Myocyte (in vitro differentiated cells): Measurements from ENCODE around the gene VWA3B. TPM values are rescaled to one million over a fixed set of nuclear protein-coding genes. Genes with fewer than 3 reads are reported as not detected.
"Not testable (repeated sequence)": the region's sequence is repeated elsewhere in the genome, so short reads cannot be mapped to it uniquely, and the experiment has no call there.

Experiments
- DNase-seq: peaks from one replicate; pipeline ENCODE4 v3.0.0-alpha.2; 2012; ENCODE audit warnings: low read depth
- total RNA-seq: library from RNA; depleted of rRNA; stranded (reverse); fragments of >200 nt; gene quantifications from 2 replicates; pipeline ENCODE4 v1.2.3, GENCODE V29; 2014

VWA3B gene
- total RNA-seq, 1 donor from 2014 or later: not detected

DNA sequence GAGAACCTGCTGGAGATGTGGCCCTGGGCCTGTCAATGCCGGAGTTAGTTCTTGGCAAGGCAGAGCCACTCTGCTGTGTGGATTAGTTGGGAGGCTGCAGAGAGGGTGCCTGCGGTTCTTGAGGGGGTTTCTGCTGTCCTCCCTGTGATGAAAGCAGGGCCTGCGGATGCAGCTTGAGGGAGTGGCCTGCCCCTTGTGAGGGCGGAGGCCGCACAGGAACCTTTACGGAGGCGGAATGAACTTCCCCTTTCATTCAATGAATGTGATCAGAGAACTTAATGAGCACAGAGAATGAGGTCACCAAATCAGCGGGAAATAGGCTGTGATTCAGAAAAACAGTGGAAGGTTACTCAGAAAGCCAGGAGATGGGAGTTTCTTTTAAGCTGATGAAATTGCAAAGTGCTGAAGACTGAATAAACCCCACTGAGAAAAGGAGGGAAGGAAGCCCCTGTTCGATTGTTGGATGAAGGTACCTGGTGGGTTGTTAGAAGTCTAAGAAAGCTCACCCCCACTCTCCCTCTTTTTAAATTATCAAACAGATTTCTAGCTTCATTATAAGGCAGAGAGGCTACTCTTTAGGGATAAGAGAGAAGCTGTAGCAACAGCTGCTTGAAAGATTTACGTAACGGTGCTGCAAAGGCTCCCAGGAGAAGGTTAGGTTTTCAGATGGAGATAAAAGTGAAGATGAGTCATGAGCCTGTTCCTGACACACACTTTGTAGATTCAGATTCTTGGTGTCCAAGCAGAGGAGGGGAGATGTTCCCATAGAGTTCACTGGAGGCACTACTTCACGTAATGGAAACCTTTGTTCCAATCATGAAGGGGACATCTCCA lies 47.4 kb downstream of the VWA3B start:
- peak; percentile 35 for DNase-seq

DNA sequence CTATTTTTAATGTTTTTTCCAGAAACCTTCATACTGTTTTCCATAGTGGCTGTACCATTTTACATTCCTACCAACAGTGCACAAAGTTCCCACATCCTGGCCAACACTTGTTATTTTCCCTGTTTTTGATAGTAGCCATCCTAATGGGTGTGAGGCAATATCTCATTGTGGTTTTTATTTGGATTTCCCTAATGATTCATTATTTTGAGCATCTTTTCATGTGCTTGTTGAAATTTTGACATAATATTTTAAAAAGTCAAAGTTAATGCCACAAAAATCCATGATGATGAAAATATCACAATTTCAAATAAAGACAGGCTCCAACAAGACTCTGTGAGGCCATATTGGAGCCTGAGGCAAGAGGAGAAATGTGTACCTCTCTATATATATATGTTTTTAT lies 50.2 kb downstream of the VWA3B start:
- no peak for DNase-seq

DNA sequence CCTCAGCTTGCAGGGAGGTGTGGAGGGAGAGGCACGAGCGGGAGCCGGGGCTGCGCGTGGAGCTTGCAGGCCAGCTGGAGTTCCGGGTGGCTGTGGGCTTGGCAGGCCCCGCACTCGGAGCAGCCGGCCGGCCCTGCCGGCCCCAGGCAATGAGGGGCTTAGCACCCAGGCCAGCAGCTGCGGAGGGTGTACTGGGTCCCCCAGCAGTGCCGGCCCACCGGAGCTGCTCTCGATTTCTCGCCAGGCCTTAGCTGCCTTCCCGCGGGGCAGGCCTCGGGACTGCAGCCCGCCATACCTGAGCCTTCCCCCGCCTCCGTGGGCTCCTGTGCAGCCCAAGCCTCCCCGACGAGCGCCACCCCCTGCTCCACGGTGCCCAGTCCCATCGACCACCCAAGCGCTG lies 52.0 kb downstream of the VWA3B start:
- not testable (repeated sequence) for DNase-seq

DNA sequence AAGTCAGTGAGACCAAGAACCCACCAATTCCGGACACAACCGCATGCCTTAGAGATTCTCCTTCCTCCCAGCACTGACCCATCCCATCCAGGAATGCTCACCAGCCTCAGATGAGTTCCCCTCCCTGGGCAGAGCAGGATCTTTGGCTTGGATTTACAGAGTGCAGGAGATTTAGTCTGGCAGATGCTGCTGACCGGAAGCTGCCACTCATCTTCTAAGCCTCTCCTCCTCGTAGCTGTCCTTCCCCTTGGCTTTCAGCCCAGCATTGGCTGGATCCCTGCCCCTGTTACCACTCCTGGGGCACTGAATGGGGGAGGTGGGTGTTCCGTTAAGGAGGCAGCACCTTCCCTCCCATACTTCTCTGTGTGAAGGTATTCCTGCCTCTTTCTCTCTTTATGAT lies 53.2 kb downstream of the VWA3B start:
- DNase-seq: peak; percentile 60

DNA sequence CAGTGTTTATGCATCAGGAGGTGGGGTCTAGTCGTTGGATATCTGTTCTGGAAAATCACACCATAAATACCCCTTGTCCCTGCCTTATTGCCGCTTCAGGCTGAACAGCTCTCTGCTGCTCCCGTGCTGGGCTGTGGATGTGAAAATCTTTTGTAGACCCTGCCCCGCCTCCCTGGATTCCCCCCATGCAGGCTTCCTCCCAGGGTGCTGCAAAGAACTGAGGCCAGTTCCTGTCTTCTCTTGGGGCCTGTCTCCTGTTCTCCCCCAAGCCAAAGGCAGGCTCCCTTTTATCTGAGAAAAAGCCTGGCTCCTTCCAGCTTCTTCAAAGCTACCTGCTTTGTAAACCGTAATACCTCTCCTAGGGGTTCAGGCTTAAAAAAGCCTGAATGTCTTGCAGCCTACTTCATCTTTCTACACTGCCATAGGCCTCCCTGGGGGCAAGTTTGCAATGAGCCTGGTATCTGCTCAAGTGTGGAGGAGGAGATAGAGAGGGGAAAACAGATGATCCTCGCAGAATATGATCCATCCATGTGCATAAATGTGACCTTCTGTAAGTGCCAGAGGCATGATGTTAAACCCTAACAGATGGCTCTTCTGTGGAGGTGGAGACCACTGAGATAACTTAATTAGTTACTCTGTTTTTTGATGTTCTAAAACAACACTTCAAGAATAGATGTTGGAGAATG lies 55.3 kb downstream of the VWA3B start:
- DNase-seq: no peak

DNA sequence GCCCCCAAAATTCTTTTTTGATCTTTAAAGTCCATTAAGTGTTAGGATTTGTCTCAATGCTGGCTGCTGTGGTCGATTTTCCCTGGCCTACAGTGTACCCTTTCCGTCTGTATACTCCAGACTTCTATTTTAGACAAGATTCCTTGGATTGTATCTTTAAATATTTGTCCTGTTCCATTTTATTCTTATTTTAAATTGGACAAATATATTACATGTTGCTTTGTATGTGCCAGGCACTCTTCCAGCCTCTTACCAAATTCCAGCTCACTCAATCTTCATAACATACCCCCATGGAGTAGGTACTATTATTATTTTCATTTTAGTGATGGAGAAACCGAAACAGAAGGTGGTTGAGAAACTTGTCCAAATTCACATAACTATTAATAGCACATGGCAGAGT lies 58.1 kb downstream of the VWA3B start:
- no peak for DNase-seq

DNA sequence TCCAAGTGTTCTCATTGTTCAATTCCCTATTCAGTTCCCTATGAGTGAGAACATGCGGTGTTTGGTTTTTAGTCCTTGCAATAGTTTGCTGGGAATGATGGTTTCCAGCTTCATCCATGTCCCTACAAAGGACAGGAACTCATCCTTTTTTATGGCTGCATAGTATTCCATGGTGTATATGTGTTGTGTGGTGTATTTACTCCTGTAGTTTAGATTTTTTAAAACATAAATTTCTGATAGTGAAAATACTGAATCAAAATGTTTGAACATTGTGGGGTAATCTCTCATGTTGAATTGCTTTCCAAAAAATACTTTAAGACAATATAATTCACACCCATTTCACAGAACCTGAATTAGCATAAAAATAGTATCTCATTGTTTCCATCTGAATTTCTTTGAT lies 60.9 kb downstream of the VWA3B start:
- DNase-seq: not testable (repeated sequence)

DNA sequence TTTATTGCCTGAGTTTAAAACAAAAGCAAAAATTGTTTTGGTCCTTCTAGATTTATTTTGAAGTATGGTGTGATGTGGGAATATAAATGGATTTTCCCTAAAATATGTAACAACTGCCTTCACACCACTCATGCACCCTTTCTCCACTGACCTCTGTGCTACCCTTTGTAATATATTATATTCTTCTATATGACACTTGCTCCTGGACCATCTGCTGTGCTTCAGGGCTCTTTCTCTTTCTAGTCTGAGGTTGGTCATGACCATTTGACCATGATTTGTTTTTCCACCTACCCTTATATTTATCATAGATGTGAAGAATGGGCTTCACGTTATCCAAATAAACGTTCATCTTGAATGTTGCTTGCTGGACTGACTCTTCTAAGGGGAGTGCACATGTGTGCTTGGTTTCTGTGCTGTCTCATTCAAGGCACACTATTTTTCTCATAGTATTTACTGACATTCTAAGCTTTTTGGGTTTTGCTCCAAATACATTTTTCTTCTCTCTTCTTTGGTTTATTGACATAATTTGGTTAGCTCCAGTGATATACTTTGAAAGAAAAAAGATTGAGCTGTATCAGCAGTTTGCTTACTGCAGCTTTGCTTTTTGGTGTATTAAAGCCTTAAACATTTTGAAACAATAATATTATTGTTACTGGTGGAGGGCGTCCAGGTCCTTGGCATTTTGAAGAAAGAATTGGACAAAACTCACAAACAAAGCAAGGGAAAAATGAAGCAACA lies 61.8 kb downstream of the VWA3B start:
- no peak for DNase-seq

DNA sequence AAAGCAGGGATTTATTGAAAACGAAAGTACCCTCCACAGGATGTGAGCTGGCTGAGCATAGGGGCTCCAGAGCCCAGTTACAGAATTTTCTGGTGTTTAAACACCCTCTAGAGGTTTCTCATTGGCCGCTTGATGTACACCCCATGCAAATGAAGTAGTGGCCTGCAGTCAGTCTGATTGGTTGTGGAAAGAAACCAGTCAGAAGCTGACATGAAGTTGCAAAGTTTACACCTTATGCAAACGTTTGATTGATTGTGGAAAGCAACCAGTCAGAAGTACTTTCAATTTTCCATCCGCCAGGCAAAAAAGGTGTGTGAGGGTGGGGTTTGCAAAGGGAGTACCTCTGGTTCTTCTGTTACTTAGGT lies 62.3 kb downstream of the VWA3B start:
- peak; percentile 43 for DNase-seq

DNA sequence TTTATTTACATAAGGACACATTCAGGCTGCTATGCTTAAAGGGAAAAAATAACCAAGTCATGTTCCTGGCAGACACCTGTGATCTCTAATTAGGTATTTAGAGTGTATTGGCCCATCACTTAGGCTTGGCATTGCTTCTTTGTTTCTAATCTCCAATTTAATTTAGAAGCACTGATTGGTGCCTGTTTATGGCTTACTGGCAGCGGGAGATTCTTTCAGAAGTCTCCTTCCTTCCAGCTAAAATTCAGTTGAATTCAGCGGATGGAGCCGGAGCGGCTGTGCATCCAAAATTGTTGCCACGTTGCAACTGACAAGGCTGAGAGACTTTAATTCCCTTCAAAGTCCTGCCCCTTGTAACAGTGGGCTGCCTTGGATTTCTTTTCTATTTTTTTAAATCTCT lies 66.5 kb downstream of the VWA3B start:
- DNase-seq: no peak

DNA sequence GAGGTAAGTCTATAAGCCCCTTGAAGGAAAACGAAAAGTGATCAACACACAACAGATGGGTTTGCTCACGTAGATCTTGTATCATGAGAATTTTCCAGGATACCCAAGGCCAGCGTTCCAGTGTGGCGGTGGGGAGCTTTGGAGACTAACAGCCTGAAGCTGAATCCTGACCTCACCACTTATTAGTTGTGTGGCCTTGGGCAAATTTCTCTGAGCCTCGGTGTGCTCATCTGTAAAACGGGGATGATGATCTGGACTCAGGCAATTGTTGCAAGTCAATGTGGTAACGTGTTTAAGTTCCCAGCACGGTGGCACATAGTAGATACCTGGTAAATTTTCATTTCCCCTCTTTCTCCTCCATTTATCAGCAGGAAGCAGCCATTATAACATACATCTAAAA lies 68.3 kb downstream of the VWA3B start:
- no peak for DNase-seq

DNA sequence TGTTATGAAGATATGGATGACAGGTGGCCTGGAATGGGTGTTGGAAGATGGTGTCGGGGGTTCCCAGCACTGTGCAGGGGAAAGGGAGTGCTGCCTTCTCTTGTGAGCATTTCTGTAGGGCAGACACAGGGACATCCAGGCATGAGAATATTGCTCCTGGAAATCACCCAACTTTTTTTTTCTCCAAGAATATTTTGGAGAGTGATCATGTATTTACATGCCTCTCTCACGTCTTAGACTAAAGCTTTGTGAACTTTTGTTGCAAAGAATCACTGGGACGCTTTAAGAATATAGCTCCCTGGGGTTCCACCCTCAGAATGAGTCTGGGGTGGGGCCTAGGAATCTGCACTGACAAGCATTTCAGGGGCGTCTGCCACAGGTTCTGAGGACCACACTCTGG lies 68.7 kb downstream of the VWA3B start:
- no peak for DNase-seq

DNA sequence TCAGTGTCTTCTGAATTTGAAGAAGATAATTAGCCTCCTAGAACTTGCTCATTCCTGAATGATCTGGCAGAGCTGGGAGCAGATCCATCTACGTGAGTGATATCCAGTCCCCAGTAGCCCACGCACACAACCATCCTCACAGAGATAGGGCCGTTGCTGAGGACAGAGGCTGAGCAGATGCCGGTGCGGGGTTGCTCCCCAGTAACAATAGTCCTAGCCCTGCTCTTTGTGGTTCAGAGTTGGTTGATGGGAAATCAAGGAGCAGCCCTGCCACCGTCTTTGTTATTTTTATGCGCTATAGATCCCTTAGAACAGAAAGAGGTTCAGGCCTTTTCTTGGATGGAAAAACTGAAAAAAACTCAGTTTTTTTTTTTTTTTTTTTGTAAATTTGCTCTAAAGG lies 69.3 kb downstream of the VWA3B start:
- no peak for DNase-seq

DNA sequence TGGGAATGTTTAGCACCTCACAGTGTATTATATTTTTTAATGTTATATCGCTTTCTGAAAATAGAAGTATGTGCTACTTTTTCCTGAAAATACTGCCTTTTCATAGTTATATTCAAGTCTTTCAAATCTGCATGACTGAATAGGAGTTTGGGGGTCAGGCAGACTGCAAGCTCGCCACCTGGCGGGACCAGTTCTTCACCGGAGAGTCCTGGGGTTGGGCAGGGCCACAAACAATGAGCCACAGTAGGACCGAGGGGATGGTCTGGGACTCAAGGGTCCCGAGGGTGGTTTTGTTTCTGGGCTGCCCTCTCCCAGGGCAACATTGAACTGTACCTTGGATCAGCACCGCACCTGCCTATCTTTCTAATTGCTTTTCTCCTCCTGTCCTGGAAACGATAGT lies 70.6 kb downstream of the VWA3B start:
- no peak for DNase-seq

DNA sequence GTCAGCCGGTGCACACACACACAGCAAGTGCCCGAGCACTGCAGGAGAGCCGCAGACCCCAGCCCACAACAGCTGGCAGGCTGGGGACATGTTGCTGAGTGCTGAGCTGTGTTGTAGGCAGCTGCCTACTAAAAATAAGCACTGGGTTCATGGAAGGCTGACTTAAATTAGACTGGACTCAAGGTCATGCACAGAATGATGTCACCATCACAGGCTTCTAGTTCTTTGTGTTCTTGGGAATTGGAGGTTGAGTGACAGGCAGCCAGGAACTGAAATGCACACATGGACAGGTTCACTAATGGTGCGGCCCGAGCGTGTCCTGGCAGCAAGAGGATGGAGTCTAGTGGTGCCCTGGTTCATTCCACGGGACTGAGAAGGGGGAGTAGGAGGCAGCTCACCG lies 71.3 kb downstream of the VWA3B start:
- DNase-seq: peak; percentile 98

DNA sequence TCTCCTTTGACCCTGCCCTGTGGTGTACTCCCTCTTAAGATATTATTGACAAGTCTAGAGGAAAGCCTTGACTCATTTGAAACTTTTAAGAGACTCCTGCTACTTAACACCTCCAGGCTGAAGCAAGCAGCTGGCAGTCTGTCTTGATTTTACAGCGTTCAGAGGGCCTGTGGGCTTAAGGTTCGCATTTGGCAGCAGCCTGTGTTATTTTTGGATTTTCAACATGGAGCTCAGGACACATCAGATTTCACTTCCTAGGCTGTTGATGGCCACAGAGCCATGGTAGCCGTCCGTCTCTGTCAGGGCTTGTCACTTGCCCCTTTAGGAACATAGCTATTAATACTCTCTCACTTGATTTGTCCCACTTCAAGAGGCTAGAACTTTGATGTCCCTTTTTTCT lies 73.6 kb downstream of the VWA3B start:
- DNase-seq: peak; percentile 93

DNA sequence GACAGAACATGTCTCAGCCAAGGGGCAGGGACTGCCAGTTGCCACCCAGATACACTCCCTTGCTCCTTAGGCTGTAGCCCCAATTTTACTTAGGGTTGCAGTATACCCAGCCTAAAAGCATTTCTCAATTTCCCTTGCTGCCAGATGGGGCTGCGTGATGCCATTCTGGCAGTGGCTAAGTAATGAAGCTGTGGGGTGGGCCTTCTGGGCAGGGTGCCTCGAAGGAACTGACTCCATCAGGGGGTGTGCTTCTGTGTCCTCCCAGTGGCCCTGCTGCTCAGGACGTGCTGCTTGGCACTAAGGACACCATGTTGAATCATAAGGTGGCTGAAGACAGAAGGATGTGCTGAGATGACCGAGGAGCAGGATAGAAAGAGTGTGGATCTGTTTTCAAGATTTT lies 74.2 kb downstream of the VWA3B start:
- DNase-seq: no peak

DNA sequence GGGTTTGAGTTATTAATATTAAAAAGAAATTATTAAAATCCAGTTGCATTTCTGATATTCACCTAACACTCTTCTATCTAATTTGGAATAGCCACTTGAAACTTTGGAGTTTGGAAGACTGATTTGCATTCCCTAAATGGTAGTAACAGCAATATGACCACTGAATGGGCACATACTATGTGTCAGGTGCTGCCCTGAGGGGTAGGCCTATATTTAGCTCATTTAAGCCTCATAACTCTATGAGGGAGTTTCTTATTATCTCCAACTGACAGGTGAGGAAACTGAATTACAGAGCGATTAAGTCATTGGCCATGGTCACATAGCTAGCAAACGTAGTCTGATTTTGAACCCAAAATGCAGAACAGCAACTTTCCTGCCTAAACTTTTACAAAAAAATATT lies 77.3 kb downstream of the VWA3B start:
- peak; percentile 62 for DNase-seq

DNA sequence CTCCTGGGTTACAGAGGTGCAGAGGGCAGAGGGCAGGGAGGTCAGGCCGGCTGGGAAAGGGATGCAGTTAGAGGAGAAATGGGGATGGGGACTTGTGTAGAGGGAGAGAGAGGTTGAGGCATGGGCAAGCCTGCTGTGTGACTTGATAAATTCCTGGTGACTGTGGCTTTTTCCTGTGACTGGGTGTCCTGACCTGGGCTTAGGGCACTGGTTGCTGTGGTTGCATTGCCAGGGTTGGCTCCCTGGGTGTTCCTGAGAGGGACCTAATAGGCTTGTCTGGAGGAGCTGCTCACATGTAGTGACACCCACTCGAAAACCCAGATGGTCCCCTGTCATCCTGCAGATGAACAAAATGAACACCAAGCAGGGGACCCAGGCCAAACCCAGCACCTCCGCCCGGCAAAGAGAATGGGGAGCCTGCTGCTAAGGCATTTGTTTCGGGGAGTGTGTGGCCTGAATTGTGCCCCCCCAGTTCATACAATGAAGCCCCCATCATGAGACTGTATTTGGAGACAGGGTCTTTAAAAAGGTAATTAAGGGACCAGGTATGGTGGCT lies 78.6 kb downstream of the VWA3B start:
- peak; percentile 63 for DNase-seq

DNA sequence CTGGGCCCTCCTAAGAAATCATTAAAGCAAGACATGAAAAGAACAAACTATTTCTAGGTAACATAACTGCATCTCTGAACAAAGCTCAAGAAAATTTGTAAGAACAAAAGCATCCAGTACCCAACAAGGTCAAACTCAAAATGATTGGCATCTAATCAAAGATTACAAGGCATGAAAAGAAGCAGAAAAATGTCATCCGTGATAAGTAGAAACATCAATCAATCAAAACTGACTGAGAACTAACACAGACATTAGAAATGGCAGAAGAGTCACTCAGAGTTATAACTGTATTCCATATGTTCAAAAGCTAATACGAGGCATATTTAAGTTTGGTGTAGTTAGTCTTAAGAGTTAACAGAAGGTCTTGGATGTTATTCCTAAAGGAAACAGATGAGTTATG lies 80.9 kb downstream of the VWA3B start:
- no peak for DNase-seq

DNA sequence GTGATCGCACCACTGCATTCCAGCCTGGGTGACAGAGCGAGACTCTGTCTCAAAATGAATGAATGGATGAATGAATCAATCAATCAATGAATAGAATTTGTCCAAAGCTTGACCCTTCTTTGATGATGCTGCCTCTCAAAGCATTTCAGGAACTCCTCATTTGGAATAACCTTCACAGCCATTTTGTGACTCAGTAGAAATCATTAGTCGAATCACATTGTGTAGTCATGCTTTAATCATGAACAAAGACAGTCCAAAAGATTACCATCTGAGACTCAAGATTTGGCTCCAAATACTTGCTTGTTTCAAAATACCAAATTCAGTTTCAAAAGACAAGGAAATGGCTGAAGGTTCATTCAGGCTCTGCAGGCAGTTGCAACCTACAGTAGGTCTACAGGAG lies 83.1 kb downstream of the VWA3B start:
- no peak for DNase-seq

DNA sequence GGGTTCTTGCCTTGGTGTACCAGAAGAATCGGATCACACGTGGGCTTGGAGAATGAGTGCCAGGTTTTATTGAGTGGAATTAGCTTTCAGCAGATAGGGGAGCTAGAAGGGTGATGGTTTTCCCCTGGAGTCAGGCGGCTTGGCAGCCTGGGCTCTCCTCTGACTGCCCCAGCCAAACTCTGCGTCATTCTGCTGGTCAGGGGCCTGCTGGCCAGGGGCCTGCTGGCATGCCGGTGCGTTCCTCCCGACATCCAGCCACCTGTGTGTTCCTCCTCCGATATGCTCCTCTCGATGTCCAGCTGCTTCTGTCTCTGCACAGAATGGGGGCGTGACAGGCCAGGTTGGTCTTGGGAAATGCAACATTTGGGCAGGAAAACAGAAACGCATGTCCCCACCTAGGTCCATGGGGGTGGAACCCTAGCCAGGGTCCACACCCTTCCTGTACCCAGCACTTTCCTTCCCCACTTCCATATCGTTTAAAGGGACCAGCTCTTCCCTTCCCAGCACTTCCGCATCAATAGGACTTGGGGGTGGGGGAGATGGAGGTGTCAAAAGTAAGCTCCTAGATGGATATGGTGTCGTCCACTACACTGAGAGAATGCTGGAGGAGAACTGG lies 85.3 kb downstream of the VWA3B start:
- no peak for DNase-seq
